GM12865 (cell line): Measurements from ENCODE around the gene SEPTIN1.
A peak's percentile ranks its signal among the peaks of the same experiment; 100 is the strongest.

Experiments used
- DNase-seq: peaks from one replicate; pipeline ENCODE4 v3.0.0; 2010; ENCODE audit warnings: low read depth
- H3K4me3 ChIP-seq: 2 replicates; pipeline ENCODE4 v1.5.1; 2011; ENCODE audit warnings: mild to moderate bottlenecking, low read depth, low read length, control low read depth
- CTCF ChIP-seq: IDR thresholded peaks from 2 replicates; pipeline ENCODE4 v1.5.1; 2011; ENCODE audit warnings: low read length, control low read depth, low read depth, inconsistent platforms; ENCODE audit not compliant: insufficient read depth; ENCODE audit errors: missing control alignments

SEPTIN1 gene

GRCh38 chr16:30379158-30379783 lies 3.1 kb downstream of the SEPTIN1 start:
- H3K4me3 ChIP-seq: peak overlapping the region; percentile 77
- TF ChIP-seq CTCF: no peak
- no peak for DNase-seq

GRCh38 chr16:30378236-30379157 lies 3.9 kb downstream of the SEPTIN1 start:
- no peak for TF ChIP-seq CTCF
- peak overlapping the region; percentile 85 for H3K4me3 ChIP-seq
- DNase-seq: peak; percentile 99

GRCh38 chr16:30377812-30378235 lies 4.5 kb downstream of the SEPTIN1 start:
- H3K4me3 ChIP-seq: peak overlapping the region; percentile 85
- peak; percentile 95 for DNase-seq
- TF ChIP-seq CTCF: no peak

GRCh38 chr16:30377050-30377811 lies 5.1 kb downstream of the SEPTIN1 start:
- H3K4me3 ChIP-seq: peak overlapping the region; percentile 85
- no peak for DNase-seq
- TF ChIP-seq CTCF: no peak

- TF ChIP-seq CTCF: no peak
- no peak for DNase-seq
These were observed 5.9 kb downstream of the SEPTIN1 start for GRCh38 chr16:30376461-30376902.

GRCh38 chr16:30375864-30376263 lies 6.5 kb downstream of the SEPTIN1 start:
- no peak for DNase-seq
- no peak overlapping the region for H3K4me3 ChIP-seq
- TF ChIP-seq CTCF: no peak

More at GRCh38 chr16:30376461-30376902, 5.9 kb downstream of the SEPTIN1 start:
- H3K4me3 ChIP-seq: no peak overlapping the region
